HG03103 (cell line): ENCODE measurements around the gene TTBK1.

Source experiments
- ATAC-seq: cut with Tn5 transposase; IDR thresholded peaks from one replicate; pipeline ENCODE4 v1.9.1; 2021; ENCODE audit warnings: low read depth; ENCODE audit not compliant: unreplicated experiment

Gene TTBK1

DNA sequence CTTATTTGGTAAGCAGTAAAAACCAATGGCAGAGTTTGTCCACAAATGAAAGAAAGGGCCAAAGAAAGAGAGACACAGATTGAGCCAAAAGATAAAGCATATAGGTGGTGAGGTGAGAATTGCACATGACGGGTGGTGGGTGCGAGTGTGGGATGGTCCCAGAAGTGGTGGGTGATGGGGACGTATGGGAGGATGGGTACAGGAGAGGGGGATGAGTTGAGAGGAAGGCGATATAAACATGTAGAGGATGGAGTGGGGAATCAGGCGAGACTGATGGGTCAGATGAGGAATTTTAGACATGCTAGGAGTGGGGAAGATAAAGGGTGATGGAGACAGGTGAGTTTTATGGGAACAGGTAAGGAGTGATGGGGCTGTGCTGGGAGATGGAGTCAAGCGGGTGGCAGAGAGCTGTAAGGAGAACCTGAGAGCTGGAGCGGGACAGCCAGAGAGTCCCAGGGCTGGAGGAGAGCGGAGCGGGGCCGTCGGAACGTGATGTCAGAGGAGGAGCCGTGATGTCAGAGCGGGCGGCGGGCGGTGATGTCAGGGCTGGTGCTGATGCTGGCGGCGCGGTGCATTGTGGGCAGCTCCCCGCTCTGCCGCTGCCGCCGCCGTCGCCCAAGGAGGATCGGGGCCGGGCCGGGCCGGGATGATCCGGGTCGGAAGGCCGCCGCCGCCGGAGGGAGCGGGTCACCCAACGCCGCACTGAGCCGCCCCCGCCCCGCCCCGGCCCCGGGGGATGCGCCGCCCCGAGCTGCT, at the start of gene TTBK1:
TSS of gene TTBK1 (plus strand) at position 574 of the 756 bp plus-strand sequence. CDS start 3,180 bp downstream, outside the sequence.
- no peak for ATAC-seq

DNA sequence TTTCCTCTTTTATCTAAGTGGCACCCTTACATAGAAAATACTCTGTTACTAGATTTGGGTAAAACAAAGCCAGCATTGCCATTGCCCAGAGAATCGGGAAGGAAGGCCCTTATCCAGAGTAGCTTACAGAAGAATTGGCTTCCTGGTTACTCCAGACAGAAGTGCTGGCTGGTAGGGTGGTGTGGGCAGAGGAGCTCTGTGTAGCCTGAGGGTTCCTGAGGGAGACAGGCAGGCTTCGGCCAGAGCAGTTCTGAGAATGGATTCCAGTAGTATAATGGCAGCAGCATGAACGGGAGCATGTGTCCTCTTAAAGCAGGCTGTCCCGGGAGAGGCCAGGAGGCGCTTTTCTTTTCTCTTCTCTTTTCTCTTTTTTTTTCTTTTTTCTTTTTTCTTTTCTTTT, 49.4 kb upstream of the TTBK1 start:
- no peak for ATAC-seq

DNA sequence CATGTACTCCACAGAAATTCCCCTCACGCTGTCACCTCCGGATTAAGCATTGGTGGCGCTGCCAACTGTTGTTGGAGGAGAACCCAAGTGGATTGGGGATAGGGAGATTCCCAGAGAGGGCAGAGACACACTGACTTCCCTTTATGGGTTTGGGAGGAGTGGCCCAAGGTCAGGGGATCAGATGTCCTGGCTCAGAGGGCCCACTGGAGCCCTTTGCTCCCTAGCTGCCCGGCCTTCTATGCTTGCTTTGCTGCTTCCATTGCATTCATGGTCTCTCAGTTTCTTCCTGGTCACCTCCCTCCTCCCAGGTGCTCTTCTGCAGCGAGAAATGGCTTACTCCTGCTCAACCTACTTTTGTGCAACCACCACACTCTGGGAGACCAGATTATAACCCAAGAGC, 46.9 kb upstream of the TTBK1 start:
- ATAC-seq, result no peak

DNA sequence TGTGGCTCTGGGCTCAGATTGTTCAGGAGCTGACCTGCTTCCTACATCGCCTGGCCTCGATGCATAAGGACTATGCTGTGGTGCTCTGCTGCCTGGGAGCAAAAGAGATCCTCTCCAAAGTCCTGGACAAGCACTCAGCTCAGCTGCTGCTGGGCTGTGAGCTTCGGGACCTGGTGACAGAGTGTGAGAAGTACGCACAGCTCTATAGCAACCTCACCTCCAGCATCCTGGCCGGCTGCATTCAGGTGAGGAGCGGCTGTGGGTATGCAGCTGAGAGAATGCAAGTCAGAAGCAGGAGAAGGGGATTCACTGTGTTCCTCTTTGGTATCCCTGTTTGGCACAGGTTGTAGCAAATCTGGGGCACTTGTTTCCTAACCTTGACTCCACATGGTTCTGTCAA, 43.4 kb upstream of the TTBK1 start:
- no peak for ATAC-seq

DNA sequence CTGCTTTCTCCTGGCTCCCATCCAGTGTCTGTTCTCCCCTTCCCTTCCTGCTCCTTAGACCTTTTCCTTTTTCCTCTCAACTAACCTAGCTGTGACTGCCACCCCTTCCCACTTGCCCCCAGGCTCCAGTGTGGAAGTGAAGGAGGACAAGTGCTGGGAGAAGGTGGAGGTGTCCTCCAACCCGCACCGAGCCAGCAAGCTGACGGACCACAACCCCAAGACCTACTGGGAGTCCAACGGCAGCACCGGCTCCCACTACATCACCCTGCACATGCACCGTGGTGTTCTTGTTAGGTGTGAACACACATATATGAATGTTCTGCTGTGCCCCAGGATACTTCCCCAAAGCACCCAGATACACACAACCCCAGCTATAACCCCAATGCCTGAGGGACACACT, 42.7 kb upstream of the TTBK1 start:
- ATAC-seq, result no peak

DNA sequence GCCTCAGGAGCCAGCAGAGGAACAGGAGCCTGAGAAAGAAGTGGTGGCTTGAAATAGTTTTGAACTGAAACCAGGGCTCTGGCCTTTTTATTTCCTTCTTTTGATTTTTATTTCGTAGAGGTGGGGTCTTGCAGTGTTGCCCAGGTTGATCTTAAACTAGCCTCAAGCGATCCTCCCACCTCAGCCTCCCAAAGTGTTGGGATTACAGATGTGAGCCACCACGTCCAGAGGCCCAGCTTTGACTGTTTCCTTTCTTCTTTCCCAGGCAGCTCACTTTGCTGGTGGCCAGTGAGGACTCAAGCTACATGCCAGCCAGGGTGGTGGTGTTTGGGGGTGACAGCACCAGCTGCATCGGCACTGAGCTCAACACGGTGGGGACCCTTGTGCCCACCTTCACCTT, 40.8 kb upstream of the TTBK1 start:
- no peak for ATAC-seq

DNA sequence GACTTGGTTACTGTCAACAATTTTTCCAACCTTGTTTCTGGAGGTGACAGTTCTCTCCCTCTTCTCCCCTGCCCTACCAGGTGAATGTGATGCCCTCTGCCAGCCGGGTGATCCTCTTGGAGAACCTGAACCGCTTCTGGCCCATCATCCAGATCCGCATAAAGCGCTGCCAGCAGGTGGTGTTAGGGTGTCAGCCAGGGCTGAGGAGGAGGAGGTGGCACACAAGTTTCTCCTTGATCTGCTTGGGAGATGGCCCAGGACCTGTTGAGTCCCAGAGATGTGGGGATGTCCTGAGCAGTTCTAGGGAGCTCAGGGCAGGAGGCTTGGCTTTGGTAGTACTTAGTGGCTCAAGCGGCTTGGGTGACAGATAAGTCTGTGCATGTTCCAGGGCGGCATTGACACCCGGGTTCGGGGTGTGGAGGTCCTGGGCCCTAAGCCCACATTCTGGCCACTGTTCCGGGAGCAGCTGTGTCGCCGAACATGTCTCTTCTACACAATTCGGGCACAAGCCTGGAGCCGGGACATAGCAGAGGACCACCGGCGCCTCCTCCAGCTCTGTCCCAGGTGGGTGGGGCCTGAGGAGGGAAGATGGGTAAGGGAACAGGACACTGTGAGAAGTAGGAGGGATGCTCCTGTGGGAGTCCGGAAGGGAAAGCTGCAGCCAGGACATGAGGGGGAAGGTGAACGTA, 40.1 kb upstream of the TTBK1 start:
- ATAC-seq, result no peak

DNA sequence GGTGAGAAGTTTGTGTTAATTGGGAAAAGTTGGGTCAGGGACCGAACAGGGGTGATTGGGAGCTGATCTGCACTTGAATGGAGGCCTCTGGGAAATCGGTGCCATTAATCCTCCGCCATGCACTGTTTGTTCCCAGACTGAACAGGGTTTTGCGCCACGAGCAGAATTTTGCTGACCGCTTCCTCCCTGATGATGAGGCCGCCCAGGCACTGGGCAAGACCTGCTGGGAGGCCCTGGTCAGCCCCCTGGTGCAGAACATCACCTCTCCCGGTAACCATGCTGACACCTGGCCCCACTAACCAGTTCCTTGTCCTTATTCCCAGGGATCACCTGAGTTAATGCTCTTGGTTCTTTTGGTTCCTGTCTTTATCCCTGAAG, 39.6 kb upstream of the TTBK1 start:
- no peak for ATAC-seq

DNA sequence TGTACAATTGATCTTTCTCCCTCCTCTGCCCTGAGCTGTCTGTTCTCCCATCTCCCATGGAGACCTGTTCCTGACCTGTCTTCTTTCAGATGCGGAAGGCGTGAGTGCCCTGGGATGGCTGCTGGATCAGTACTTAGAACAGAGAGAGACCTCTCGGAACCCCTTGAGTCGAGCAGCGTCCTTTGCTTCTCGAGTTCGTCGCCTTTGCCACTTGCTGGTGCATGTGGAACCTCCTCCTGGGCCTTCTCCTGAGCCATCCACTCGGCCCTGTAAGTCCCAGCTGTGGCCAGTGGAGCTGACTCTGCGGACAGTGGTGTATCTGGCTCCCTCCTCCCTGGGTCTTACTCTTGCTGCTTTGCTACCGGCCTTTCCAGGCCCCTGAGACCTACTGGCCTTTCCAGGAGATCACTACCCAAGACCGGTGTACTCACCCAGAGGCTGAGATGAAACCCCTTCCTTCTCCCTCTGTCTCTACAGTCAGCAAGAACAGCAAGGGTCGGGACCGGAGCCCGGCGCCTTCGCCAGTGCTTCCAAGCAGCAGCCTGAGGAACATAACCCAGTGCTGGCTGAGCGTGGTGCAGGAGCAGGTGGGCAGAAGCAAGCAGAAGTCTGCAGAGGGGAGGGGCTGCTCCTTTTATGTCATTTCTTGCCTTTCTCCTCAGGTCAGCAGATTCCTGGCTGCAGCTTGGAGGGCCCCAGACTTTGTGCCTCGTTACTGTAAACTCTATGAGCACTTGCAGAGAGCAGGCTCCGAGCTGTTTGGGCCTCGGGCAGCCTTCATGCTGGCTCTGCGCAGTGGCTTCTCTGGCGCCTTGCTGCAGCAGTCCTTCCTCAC, 38.8 kb upstream of the TTBK1 start:
- ATAC-seq, result no peak

DNA sequence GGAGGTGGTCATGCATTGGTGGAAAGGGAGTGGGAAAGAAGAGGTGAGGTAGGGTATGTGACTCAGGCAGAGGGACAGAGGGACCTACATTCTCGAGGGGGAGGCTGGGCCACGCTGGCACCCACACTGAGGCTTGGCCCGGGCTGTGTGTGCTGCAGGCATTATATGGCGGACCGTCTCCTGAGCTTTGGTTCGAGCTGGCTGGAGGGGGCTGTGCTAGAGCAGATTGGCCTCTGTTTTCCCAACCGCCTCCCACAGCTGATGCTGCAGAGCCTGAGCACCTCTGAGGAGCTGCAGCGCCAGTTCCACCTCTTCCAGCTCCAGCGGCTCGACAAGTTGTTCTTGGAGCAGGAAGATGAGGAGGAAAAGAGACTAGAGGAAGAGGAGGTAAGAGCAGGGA, 37.4 kb upstream of the TTBK1 start:
- no peak for ATAC-seq

DNA sequence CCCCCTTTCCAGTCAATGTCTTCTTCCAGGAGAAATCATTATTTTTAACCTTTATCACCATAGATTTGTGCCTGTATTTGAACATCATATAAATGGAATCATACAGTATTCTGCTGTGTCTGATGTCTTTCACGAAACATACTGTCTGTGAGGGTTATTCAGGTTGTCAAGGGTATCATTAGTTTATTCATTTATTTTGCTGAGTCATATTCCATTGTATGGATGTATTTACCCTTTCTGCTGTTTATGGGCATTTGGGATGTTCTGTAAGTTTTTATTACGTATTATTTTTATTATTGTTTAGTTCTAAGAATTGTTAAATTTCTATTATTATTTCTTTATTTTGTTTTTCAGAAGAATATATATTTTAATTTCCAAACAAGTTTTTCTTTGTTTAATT, 36.0 kb upstream of the TTBK1 start:
- ATAC-seq, result no peak

DNA sequence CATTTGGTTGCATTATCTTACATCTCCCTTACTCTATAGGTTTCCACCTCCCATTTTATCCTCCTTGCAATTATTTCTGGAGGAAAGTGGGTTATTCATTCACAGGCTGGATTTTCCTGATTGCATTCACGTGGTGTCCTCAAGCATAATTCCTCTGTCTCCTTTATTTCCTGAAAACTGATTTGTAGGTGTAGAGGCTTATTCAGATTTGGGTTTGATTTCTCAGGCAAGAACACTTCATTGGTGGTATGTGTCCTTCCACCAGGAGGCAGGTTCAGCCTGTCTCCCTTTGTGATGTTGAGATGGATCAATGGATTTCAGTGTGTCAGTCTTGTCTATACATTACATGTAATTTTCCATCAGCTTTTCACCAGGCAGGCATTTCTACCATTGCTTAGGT, 31.3 kb upstream of the TTBK1 start:
- ATAC-seq, result no peak

DNA sequence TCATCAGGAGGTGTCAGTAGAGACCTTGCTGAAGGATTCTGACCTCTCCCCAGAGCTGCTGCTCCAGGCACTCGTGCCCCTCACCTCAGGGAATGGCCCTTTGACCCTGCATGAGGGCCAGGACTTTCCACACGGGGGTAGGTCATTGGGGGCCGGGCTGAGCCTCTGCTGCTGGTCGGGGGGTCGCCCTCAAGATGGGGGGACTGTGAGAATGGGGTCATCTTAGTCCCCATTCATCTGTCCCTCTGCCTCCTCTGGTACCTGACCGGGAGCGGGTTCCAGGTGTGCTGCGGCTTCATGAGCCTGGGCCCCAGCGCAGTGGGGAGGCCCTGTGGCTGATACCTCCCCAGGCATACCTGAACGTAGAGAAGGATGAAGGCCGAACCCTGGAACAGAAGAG, 29.9 kb upstream of the TTBK1 start:
- ATAC-seq, result no peak

DNA sequence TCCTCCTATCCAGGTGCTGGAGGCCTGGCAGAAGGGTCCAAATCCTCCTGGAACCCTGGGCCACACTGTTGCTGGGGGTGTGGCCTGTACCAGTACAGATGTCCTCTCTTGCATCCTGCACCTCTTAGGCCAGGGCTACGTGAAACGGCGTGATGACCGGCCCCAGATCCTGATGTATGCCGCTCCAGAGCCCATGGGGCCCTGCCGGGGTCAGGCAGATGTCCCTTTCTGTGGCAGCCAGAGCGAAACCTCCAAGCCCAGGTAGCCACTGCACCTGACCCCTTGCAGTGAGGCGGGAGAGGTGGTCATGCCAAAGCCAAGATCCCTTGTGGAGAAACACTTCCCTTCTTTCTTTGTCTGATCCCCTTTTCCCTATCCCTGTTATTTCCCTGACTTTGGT, 28.2 kb upstream of the TTBK1 start:
- ATAC-seq, result no peak

DNA sequence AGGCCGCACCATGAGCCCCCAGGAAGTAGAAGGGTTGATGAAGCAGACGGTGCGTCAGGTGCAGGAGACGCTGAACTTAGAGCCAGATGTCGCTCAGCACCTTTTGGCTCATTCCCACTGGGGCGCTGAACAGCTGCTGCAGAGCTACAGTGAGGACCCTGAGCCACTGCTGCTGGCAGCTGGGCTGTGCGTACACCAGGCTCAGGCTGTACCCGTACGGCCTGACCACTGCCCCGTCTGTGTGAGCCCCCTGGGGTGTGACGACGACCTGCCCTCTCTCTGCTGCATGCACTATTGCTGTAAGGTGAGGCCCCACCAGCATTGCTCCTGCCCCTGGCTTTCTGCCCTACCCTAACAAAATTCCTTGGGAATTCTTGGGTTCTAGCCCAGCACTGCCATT, 27.1 kb upstream of the TTBK1 start:
- ATAC-seq, result no peak

DNA sequence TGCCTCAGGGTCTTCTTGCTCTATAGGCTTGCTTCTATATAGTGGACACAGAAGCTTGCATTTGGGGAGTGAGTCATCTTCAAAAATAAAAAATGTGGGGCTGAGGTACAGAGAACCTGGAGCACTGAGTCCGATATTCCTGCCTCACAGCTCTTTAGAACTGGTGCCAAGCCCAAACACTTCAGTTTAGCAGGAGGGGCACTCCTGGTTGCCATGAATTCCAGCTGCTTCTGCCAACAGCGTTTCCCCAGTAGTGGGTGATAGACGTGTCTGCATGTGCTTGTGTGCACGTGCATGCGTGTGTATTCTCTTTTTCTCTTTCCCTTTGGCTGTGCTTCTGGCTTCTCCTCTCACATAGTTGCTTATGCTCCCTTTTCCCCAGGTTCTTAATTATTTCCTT, 25.9 kb upstream of the TTBK1 start:
- ATAC-seq, result no peak

DNA sequence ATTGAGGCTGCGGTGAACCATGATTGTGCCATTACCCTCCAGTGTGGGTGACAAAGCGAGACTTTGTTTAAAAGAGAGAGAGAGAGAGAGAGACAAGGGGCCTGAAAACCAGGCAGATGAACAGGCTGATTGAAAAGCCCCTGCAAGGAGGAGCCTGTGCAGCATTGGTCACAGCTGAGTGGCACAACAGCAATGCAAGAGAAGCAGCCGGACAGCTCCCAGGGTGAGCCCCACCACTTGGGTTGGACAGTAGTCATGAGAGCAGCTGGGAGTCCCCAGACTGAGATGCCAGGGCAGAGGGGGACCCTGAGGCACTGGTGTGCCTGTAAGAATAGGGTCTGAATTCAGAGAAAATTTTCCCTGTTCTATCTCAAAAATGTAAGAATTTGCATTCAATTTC, 24.2 kb upstream of the TTBK1 start:
- ATAC-seq, result no peak

DNA sequence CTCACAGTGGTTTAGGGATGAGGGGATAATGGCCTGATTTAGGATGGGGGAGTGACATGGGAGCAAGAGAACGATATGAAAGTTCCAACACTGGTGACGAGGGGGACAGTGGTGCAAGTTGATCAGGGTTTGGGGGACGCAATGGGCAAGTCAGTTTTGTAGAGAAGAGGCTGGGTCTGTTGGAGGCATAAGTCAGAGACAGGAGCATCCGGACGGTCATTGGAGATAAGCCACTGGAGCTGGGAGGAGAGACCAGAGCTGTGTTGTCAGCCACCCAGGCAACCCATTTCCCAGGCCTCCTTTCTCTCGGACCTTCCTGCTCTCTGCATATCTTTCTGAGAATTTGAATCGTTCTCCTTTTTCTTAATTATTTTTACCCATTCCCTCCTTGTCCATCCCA, 23.5 kb upstream of the TTBK1 start:
- ATAC-seq, result no peak

DNA sequence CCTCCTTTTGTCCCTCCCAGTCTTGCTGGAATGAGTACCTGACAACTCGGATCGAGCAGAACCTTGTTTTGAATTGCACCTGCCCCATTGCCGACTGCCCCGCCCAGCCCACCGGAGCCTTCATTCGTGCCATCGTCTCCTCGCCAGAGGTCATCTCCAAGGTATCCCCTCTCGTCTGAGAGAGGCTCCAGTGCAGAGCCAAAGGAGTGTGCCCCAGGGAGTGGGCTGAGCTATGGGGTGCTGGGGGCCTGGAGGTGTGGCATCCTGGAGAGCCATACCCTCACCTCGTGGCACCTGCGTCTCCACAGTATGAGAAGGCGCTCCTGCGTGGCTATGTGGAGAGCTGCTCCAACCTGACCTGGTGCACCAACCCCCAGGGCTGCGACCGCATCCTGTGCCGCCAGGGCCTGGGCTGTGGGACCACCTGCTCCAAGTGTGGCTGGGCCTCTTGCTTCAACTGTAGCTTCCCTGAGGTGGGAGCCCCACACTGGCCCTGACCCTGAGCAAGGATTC, 22.8 kb upstream of the TTBK1 start:
- no peak for ATAC-seq

DNA sequence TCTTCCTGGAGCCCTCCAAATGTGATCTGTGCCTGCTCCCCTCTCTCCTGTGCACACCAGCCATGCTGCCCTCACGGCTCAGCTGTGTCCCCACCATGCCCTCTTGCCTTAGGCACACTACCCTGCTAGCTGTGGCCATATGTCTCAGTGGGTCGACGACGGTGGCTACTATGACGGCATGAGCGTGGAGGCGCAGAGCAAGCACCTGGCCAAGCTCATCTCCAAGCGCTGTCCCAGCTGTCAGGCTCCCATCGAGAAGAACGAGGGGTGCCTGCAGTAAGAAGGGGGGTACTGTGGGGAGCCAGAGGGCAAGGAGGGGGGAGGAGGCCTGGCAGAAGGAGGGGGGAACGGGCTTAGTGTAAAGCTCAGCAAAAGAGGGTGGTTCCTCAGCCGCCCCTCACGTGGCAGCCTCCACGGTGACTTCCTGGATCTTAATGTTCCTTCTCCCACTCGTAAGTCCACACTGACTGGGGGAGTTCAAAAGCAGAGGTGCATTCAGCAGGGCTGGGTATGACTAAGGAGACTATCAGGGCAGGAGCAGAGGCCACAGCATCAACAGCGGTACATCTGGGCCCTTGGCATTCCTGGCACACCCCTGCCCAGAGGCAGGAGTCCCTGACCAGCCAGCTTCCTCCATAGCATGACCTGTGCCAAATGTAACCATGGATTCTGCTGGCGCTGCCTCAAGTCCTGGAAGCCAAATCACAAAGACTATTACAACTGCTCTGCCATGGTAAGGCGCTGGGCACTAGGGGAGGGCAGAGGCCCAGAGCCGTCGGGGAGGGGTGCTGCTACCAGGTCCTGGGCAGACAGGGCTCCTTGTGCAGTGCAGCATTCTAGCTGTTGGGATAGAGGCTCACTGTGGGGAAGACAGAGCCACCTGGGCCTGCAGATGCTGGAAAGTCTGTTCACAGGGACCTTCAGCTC, 22.0 kb upstream of the TTBK1 start:
- ATAC-seq, result no peak
